Stimulated activated CD8-positive, alpha-beta memory T cell treated with anti-CD3 and anti-CD28 coated beads, Interleukin-7, amount 100 ng/mL, for 1 hour (primary cell): ENCODE data around the gene ZNF23.
A peak's percentile ranks its signal among the peaks of the same experiment; 100 is the strongest.

Source experiments
- DNase-seq, 2 donors: peaks; one replicate each; pipeline ENCODE4 v3.0.0-alpha.2; 2020; ENCODE audit warnings: low read depth in 2 of 2

Gene ZNF23

DNA sequence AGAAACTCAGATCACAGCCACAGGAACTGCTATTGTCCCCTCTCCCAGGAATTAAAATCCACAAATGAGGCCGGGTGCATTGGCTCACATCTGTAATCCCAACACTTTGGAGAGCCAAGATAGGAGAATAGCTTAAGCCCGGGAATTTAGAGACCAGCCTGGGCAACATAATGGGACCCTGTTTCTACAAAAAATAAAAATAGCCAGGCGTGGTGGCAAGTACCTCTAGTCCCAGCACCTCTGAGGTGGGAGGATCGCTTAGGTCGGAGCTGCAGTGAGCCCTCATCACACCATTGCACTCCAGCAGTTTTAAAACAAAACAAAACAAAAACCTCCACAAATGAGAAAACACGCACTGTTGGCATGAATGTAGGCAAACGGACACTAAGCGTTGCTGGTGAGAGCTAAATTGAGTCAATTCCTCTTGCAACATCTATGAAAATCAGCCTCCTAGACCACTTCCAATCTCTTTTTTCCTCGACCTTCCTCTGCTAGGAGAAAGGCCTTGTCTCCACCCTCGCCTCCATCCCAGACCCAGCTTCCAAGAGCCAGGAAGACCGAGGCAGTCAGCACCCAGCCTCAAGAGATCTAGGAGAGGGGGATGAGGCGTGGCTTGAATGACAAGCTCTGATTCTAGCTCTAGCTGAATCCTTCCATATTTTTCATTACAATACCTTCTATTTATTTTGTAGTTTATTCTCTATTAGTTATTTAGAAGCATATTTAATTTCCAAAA, 35.0 kb downstream of the ZNF23 start:
- DNase-seq = no peak

GRCh38 chr16:71426069-71426879, 35.8 kb downstream of the ZNF23 start:
- DNase-seq = no peak

DNA sequence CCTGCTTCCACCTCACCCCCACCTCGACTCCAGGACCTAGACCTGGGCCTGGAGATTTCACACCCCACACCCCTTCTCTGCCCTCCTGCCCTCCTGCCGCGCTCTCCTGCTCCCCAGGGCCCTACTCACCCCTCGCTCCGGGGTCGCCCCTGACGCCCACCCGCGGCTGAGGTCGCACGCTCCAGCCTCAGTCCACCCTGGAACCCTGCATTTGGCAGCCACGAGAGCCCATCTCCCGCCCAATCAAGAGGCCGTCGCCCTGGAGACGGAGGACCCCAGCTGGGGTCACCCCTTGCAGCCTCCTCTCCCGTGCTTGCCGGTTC, 36.3 kb downstream of the ZNF23 start:
- DNase-seq = no peak

GRCh38 chr16:71424626-71425025, 37.4 kb downstream of the ZNF23 start:
- DNase-seq = no peak

DNA sequence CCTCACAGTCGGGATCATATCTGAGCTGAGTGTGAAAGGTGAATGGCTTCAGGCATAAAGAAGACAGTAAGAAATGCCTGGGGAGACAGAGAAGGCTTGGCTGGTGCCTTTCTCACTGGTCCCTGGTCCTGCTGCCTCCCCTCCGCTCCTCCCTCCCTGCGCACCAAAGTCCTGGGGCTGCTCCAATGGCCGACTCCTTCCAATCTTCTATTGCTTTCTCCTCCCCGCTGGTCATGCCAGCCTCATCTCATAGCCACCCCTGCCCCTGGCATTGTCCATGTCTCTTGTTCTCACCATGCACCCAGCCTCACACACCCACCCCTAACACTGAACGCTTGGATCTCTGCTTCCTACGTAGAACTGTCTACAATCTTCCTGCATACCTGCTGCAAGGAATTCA, 38.2 kb downstream of the ZNF23 start:
- DNase-seq = no peak

GRCh38 chr16:71423016-71423415, 39.0 kb downstream of the ZNF23 start:
- DNase-seq = no peak

- DNase-seq = no peak
These were observed 40.1 kb downstream of the ZNF23 start for GRCh38 chr16:71421911-71422310.

DNA sequence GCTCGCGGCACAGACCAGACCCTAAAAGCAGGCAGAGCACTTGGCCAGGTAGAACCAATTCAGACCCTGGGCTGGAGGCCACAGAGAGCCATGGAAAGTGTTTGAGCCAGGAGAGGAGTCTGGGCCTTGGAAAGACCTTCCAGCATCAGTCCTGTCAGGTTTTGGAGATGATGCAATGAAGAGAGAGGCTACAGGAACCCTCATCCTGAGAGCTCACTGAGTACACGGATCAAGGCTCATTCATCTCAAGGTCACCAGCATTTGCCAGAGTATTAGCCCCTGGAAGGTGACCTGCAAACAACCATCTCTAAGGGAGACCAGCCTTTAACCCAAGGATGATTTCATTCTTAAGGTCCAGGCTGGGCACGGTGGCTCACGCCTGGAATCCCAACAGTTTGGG, 48.0 kb downstream of the ZNF23 start:
- no peak for DNase-seq

GRCh38 chr16:71413341-71413740, 48.7 kb downstream of the ZNF23 start:
- no peak for DNase-seq

DNA sequence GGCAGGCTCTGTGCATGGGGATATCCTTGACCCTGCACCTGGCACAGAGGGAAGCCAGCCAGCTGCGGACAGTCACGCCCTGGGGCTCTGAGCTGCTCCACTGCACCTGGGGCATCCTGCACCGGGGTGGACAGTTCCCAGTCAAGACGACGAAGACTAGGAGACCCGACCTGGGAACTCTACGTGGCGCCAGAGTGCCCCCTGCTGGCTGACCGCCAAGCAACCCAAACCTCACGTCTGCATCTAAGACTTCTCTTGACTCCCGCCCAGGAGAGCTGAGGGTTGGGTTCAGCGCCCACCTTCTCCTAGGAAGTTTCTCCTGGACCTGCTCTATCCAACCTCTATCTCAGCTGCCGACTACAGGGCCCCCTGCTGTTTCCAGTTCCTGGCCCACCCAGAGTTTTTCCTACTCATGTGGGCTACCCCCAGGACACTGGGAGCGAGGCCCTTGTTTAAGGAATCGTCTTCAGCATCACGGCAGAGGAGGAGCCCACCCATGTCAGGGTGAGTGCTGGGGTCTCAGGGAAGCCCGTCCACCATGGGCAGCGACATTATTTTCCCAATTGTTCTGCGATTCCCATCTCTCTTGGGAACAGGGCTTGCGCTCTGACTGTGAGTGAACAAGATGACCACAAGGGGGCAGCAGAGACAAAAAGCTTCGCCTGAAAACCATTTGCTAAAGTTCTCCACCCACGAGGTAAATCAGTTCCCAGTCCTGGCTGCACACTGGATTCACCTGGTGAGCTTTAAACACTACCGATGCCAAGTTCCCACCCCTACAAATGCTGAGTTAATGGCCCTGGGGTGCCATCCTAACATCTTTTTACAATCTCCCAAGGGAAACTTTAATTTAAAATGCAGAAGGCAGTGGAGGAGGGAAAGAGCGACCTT, 49.5 kb downstream of the ZNF23 start:
- peak; percentile 11 to 44 for DNase-seq

- no peak for DNase-seq
These were observed 51.9 kb downstream of the ZNF23 start for GRCh38 chr16:71410146-71410545.

- DNase-seq = no peak
These were observed 52.9 kb downstream of the ZNF23 start for GRCh38 chr16:71409011-71409775.

DNA sequence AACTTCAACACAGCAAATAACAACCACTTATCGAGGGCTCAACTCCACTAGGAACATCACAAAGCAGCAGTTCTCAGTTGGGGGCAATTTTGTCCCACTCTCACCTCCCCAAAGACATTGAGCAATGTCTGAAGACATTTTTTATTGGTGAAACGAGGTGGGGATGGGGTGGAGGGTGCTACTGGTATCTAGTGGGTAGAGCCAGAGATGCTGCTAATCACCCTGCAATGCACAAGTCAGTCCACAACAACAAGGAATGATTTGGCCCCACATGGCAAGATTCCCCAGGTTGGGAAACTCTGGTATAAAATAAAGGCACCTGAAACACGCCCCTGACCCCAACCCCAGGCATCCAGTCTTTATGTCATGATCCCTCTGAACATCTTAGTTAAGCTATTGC, 53.5 kb downstream of the ZNF23 start:
- DNase-seq = no peak

DNA sequence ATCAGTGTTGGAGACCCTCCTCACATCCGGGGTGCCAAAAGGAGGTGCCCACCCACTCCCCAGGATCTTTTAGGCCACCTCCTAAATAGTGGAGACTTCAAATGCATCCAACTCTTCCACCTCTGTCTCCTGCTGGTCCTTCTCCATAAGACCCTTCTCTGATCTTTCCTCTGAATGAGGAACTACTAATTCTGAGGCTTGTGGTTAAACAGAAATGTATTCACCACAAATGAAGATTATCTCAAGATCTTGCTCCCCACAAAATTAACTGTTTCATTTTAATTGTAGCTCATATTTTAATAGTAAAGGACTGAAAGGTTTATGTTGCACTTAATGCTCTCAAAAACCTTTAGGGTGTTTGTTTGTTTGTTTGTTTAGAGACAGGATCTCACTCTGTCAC, 54.3 kb downstream of the ZNF23 start:
- DNase-seq = no peak

- no peak for DNase-seq
These were observed 55.3 kb downstream of the ZNF23 start for GRCh38 chr16:71406724-71407123.

GRCh38 chr16:71406316-71406715, 55.7 kb downstream of the ZNF23 start:
- no peak for DNase-seq

DNA sequence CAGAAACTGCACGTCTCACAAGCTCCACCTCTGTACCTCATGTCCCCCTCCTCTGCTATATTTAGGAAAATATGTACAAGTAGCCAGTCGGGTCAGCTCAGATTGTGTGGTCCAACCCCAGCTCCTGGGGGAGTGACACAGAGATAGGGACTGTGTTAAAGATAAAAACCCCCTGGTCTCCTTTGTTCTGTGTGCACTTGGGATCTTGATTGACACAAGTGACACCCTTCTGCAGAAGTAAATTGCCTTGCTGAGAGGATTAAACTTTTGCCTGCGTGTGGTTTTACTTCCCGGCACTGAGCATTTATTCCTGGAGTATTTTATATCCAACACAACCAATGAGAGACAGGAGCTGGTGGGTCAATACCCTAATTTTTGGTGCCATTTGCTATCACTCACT, 57.7 kb downstream of the ZNF23 start:
- no peak for DNase-seq

GRCh38 chr16:71402674-71403073, 59.4 kb downstream of the ZNF23 start:
- no peak for DNase-seq

DNA sequence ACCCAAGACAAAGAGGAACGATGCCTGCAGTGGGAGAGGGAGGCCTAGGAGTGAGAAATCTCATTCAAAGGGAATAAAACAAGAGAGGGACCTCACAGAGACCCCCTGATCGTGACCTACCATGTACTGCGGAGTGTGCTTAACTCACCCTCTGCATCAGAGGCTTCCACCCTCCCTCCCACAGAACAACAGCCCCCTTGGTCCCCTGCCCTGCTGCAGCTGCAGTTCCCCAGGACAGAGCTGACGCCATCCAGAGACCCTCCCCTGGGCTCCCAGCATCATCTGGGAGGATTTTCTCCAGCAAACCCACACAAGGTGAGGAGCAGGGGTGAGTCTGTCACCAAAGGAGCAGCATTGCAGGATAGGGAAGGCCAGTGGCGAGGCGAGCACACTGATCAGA, 60.0 kb downstream of the ZNF23 start:
- no peak for DNase-seq

GRCh38 chr16:71399801-71400563, 62.1 kb downstream of the ZNF23 start:
- DNase-seq = no peak
